Measurements from ENCODE around the gene MAEA.

Gene MAEA

GRCh38 chr4:1344696-1345095 is 55.0 kb downstream of the MAEA start:
- no peaks in the 10 kb centered on the region for H3K27me3 ChIP-seq (ENCODE audit: low read length)
- no peaks in the 10 kb centered on the region for H3F3A ChIP-seq (ENCODE audit: insufficient read depth)
- H3K27ac ChIP-seq (ENCODE audit: low read depth, low read length) = no peak overlapping the region
- no peaks in the 10 kb centered on the region for H3K9me2 ChIP-seq (replicated peaks; ENCODE audit: insufficient read depth, low read length)
- no peak for TF ChIP-seq CTCF (IDR thresholded peaks at IDR 0.05; ENCODE audit: insufficient read depth, low read length, poor library complexity, severe bottlenecking)
- TF ChIP-seq EZH2phosphoT487 (conservative IDR thresholded peaks at IDR 0.05; ENCODE audit: low read length) = no peak
- no peak overlapping the region for H3K4me3 ChIP-seq (ENCODE audit: insufficient read depth, low read length, poor library complexity, severe bottlenecking)
- H3K79me2 ChIP-seq (ENCODE audit: insufficient read depth, low read length) = 0 out of 2 replicates have a peak, but pooled peaks cover 8% of the 10 kb centered on the region
- no peak overlapping the region for H2AFZ ChIP-seq (ENCODE audit: low read depth, low read length, severe bottlenecking)
- no peaks in the 10 kb centered on the region for H4K20me1 ChIP-seq (ENCODE audit: low read depth, low read length)
- no peak overlapping the region for H3K9ac ChIP-seq (ENCODE audit: low read length)
- H3K9me3 ChIP-seq (ENCODE audit: insufficient read depth, low read length) = no peaks in the 10 kb centered on the region
- H3K4me2 ChIP-seq (ENCODE audit: low read depth, low read length, poor library complexity, severe bottlenecking) = no peak overlapping the region
- 0 out of 2 replicates have a peak, but pooled peaks cover 4% of the 10 kb centered on the region for H3K36me3 ChIP-seq (ENCODE audit: low read length)

GRCh38 chr4:1345903-1346780 is 56.5 kb downstream of the MAEA start:
- H4K20me1 ChIP-seq (ENCODE audit: low read depth, low read length) = no peaks in the 10 kb centered on the region
- H3K4me3 ChIP-seq (ENCODE audit: insufficient read depth, low read length, poor library complexity, severe bottlenecking) = peak overlapping the region; percentile 80
- H3K79me2 ChIP-seq (ENCODE audit: insufficient read depth, low read length) = 0 out of 2 replicates have a peak, but pooled peaks cover 8% of the 10 kb centered on the region
- H3K4me2 ChIP-seq (ENCODE audit: low read depth, low read length, poor library complexity, severe bottlenecking) = peak overlapping the region; percentile 64
- no peaks in the 10 kb centered on the region for H3K9me3 ChIP-seq (ENCODE audit: insufficient read depth, low read length)
- peak overlapping the region; percentile 56 for H2AFZ ChIP-seq (ENCODE audit: low read depth, low read length, severe bottlenecking)
- no peaks in the 10 kb centered on the region for H3K36me3 ChIP-seq (ENCODE audit: low read length)
- TF ChIP-seq CTCF (IDR thresholded peaks at IDR 0.05; ENCODE audit: insufficient read depth, low read length, poor library complexity, severe bottlenecking) (no peak), EZH2phosphoT487 (conservative IDR thresholded peaks at IDR 0.05; ENCODE audit: low read length) (no peak)
- H3F3A ChIP-seq (ENCODE audit: insufficient read depth) = no peaks in the 10 kb centered on the region
- peak overlapping the region; percentile 88 for H3K9ac ChIP-seq (ENCODE audit: low read length)
- H3K27me3 ChIP-seq (ENCODE audit: low read length) = no peaks in the 10 kb centered on the region
- no peaks in the 10 kb centered on the region for H3K9me2 ChIP-seq (replicated peaks; ENCODE audit: insufficient read depth, low read length)
- peak overlapping the region; percentile 61 for H3K27ac ChIP-seq (ENCODE audit: low read depth, low read length)

- no peaks in the 10 kb centered on the region for H3K36me3 ChIP-seq (ENCODE audit: low read length)
- H2AFZ ChIP-seq (ENCODE audit: low read depth, low read length, severe bottlenecking) = peak within 1 kb of the TSS; percentile 56
- no peaks in the 10 kb centered on the region for H3K9me3 ChIP-seq (ENCODE audit: insufficient read depth, low read length)
- no peaks in the 10 kb centered on the region for H4K20me1 ChIP-seq (ENCODE audit: low read depth, low read length)
- H3K9ac ChIP-seq (ENCODE audit: low read length) = peak within 1 kb of the TSS; percentile 88
- no peaks in the 10 kb centered on the region for H3K27me3 ChIP-seq (ENCODE audit: low read length)
- H3K79me2 ChIP-seq (ENCODE audit: insufficient read depth, low read length) = 0 out of 2 replicates have a peak, but pooled peaks cover 8% of the 10 kb centered on the region
- H3K4me2 ChIP-seq (ENCODE audit: low read depth, low read length, poor library complexity, severe bottlenecking) = peak within 1 kb of the TSS; percentile 67
- peak within 1 kb of the TSS; percentile 80 for H3K4me3 ChIP-seq (ENCODE audit: insufficient read depth, low read length, poor library complexity, severe bottlenecking)
- H3F3A ChIP-seq (ENCODE audit: insufficient read depth) = no peaks in the 10 kb centered on the region
- no peaks in the 10 kb centered on the region for H3K9me2 ChIP-seq (replicated peaks; ENCODE audit: insufficient read depth, low read length)
- TF ChIP-seq EZH2phosphoT487 (conservative IDR thresholded peaks at IDR 0.05; ENCODE audit: low read length) (no peak), CTCF (IDR thresholded peaks at IDR 0.05; ENCODE audit: insufficient read depth, low read length, poor library complexity, severe bottlenecking) (no peak)
- peak within 1 kb of the TSS; percentile 61 for H3K27ac ChIP-seq (ENCODE audit: low read depth, low read length)
These were observed 57.2 kb downstream of the MAEA start, which contains the start of gene UVSSA for GRCh38 chr4:1346781-1347409. Gene UVSSA (plus strand): TSS chr4:1347208. CDS start chr4:1348092, 884 bp downstream.
